ENCODE measurements around the gene CD300E. TPM values are rescaled to one million over a fixed set of nuclear protein-coding genes. Genes with fewer than 3 reads are reported as not detected.

The CD300E gene, protein sequence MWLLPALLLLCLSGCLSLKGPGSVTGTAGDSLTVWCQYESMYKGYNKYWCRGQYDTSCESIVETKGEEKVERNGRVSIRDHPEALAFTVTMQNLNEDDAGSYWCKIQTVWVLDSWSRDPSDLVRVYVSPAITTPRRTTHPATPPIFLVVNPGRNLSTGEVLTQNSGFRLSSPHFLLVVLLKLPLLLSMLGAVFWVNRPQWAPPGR
- total RNA-seq, result 0.38 TPM
- long read RNA-seq, partial matches to known transcripts, result 0 of 1 reads
- long read RNA-seq, other reads (novel, unspliced or antisense), result 1 of 1 reads

DNA sequence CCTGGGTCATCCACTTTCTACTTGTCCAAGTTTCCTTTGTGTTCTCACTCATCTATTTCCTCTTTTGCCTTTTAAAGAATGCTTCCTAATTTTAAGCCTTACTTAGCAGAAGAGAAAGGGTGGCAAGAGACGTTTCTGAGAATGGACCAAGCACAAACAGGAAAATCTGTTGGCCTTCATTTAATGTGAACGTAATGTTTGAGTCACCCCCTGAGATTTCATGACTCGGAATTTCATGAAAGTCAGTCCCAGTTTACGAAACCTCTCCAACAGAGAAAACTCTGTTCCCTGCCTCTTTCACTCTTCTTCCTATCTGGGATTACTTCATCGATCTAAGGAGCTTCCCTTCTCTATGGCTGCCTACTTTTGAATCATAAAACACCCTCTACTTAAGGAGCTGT, at the start of gene CD300E:
CD300E (minus strand) TSS at position 46 of the 401 bp plus-strand sequence. CDS start 117 bp downstream, outside the sequence.
- no peak for DNase-seq
- intact Hi-C loops (cut with DNase I), result no loop called here
- peak; percentile 54 for ATAC-seq (ENCODE audit: poor library complexity)

DNA sequence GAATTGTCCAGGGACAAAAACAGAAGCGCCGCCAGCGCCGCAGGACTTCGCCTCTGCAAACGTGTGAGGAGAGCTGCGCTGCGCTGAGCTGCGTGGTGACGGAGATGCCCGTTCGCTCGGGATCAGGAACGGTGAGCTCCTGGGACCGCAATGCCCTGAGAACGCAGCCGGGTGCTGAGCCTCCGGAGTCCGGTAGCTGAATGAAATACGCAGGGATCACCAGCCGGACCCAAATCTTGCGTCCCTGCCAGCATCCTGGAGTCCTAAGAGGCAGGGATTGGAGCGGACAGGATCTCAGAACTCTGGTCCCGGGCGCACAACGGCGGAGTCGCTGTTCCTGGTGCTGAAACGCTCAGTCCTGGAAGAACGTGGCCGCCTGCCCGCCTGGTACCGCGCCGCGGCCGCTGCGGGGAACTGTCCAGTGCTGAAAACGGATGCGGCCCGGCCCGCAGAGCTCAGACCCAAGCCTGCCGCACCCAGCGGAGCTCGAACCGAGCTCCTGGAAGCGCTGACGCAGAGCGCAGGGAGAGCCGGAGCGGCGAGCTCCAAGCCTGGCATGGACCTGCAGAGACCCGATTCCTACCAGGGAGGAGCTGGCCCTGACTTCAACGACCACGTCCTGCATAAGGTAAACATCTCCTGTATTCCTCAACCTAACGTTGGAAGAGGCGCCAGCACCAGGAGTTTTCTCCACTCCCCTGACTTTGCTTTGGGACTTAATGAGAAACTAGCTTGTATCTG, 47.7 kb upstream of the CD300E start:
- intact Hi-C loops (cut with DNase I), result no loop called here
- peak; percentile 88 for DNase-seq
- peak; percentile 96 for ATAC-seq (ENCODE audit: poor library complexity)

DNA sequence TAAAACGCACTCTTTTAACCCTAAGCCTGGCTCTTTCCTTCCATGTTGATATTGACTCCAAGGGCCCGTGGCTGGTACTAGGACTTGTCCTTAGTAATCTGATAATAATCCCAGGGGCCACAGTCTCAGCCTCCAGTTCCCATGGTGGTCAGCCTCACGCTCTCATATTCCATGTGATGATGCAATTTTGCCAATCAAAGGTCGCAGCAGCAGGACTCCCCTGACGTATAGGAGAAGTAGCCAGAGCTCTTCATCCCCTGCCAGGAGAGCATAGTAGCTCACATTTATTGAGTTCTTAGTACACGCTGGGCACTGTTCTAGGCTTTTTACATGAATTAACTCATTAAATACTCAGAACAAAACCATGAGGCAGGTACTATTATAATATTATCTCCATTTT, 46.8 kb upstream of the CD300E start:
- ATAC-seq (ENCODE audit: poor library complexity) (no peak), DNase-seq (no peak)
- intact Hi-C loops (cut with DNase I), result no loop called here

DNA sequence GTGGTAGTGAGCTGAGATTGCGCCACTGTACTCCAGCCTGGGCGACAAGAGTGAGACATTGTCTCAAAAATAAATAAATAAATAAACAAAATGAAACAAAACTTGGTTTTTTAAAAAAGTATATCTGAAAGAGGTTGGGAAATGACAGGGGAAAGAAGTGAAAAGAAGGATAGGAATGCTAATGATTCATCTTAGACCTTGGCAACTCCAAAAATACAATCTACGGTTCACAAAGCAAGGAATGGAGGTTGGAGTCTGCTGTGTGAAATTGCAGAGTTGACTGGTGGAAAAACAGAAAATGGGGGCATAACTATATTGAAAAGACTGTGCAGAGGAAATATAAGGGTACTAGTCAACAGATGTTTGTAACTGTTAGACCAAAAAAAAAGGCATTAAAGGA, 40.0 kb upstream of the CD300E start:
- ATAC-seq (ENCODE audit: poor library complexity) (no peak), DNase-seq (no peak)
- intact Hi-C loops (cut with DNase I), result no loop called here

DNA sequence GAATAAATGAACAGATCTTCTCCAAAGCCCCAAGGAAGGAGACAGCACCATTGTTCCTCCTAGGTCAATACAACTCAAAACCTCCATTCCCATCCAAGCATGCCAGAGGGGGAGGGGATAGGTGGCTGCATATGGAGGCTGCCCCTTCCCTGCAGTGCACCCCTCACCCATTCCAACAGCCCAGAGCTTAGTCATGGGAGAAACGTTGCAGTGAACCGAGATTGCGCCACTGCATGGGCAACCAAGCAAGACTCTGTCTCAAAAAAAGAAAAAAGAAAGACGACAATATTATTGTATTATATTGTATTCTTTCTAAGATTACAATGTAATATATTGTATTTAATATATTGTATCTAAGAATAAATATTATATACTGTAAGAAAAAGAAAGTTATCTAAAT, 36.4 kb upstream of the CD300E start:
- DNase-seq, result no peak
- ATAC-seq (ENCODE audit: poor library complexity), result no peak
- intact Hi-C loops (cut with DNase I), result loop anchor here (10.0 kb wide), 1 partner anchor 75 kb away; the partner anchor contains the start of gene RAB37

DNA sequence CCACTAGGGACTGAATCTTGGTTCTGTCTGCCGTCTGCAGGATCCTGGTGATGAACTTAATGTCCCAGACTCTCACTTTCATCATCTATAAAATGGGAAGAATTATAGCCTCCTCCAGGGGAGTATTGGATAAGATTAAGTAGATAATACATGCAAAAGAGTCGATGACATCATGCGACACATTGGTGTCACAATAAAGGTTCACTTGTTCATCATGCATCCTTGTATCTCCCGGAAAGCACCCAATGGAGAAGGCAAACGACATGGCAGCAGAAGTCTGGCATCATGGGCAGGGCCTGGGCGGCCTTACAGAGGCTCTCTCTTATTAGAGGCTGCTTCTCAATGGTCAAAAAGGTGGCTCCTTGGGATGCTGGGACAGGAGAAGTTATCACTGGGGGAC, 35.1 kb upstream of the CD300E start:
- no peak for DNase-seq
- ATAC-seq (ENCODE audit: poor library complexity), result no peak
- intact Hi-C loops (cut with DNase I), result loop anchor here (10.0 kb wide), 1 partner anchor 76 kb away; the partner anchor contains the start of gene RAB37

DNA sequence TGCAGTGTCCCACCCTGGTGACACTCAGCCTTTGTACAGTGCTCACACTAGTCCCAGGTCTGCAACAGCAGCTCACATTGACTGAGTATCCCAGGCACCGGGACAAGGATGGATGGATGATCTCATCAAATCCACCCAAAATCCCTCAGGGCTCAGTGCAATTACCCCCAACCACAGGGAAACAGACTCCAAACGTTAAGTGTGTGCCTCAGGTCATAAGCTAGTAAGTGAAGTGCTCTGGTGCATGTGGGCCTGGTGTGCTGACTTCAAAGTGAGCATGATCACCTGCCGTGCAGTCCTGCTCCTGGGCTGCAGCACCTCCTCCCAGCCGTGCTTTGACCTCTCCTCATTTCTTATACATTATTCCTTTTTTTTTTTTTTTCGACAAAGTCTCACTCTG, 31.2 kb upstream of the CD300E start:
- no peak for DNase-seq
- intact Hi-C loops (cut with DNase I), result loop anchor here (10.0 kb wide), 1 partner anchor 80 kb away; the partner anchor contains the start of gene RAB37
- no peak for ATAC-seq (ENCODE audit: poor library complexity)

DNA sequence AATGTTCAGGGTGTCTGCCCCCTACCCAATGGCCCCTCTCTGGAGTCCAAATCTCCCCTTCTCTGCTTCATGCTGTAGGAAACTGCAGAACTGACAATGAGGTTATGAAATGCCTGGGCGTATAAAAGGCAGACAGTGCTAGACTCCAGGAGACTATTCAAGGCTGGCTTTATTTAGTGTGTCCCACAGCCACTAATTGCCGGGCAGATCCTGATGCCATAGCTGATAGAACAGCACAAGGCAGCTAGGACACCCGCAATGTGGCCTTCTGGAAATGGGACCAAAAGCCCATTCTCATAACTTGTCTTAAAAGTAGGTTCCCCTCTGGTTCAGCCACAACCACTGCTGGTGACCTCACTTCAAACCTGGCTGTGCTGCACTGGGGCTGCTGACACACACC, 28.5 kb upstream of the CD300E start:
- intact Hi-C loops (cut with DNase I), result loop anchor here (10.0 kb wide), 1 partner anchor 83 kb away; the partner anchor contains the start of gene RAB37
- DNase-seq (no peak), ATAC-seq (ENCODE audit: poor library complexity) (no peak)

DNA sequence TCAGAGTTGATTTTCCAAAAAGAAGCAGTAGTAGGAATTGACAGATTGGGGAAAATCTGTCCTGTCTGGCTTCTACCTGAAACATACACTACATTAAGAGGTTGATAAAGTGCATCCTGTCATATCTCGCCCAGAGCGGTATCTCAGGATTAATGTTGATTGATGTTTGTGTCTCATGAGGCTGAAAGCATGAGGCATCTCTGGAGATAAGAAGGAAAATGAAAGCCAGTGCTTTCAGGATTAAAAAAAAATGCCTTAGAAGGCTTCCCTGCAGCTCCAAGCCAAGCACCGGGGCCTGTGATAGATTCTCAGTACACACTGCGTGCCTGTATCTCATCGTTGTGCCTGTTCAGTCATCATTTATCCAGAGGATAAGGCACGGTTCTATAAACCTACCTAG, 26.4 kb upstream of the CD300E start:
- no peak for DNase-seq
- no peak for ATAC-seq (ENCODE audit: poor library complexity)
- intact Hi-C loops (cut with DNase I), result loop anchor here (10.0 kb wide), 1 partner anchor 85 kb away; the partner anchor contains the start of gene RAB37

DNA sequence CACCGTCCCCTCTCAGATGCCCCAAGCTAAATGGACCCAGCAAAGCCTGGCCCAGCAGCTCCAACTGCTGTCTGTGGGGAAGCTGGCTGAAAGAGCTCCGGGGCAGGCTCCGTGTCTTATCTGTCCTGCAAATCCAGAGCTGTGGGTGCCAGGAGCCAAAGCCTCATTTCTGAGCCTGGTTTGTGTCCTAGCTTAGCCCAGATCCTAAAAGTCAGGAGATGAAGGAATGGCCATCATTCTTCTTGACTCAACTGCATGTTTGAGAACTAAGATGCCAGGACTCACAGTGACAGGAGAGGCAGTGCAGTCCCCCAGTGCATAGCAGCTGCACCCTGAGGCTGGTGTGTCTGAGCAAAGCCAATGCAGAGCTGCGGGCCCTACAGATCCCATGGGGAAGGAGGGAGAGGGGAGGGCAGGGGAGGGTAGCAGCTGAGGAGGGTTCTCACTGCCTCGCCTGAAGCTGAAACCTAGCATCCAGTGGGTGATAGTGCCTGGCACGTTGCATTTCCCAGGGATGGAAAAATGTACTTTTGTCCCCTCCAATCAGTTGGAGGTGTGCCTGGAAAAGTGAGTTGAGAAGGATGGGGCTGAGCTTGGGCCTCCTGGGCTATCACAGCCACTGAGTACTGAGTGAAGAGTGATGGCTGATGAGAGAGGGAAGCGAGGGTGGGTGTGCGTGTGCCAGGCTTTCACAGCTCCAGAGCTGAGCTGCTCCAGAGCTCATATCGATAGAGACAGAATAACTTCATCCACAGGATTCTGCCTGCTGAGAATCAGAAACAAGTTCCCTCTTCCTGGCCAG, 24.5 kb upstream of the CD300E start:
- intact Hi-C loops (cut with DNase I), result no loop called here
- no peak for DNase-seq
- ATAC-seq (ENCODE audit: poor library complexity), result peak; percentile 34

DNA sequence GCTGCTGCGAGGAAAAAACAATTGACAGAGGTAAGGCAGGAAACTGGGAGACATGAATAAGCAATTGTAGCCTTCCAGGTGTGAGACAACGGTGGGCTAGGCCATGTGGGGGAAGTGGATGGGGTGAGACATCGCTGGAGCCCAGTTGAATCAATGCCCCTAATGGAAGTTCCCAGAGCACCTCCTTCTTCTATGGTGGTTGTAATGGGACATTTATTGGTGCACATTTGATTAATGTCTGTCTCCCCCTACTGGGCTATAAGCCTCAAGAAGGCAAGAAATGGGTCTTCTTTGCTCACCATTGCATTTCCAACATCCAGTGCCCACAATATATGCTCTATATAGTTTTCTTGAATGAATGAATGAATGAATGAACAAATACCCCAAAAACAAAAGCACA, 22.7 kb upstream of the CD300E start:
- no peak for DNase-seq
- intact Hi-C loops (cut with DNase I), result no loop called here
- ATAC-seq (ENCODE audit: poor library complexity), result no peak

DNA sequence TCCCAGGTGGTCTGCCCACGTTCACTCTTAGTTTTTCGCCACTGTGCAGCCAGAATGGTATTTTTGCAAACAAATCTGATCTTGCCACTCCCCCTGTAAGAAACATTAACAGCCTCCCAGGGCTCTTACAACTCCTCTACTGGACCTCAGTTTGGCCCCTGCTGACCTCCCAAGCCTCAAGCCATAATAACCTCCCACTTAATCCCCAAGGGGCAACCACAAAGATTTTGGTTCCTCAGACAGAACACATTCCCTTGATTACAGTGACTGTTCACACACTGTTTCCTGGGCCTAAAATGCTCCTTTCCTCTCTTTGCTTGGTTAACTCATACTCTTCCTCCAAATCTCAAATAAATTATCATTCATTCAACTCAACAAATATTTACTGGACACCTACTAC, 21.5 kb upstream of the CD300E start:
- DNase-seq, result no peak
- intact Hi-C loops (cut with DNase I), result no loop called here
- ATAC-seq (ENCODE audit: poor library complexity), result no peak

DNA sequence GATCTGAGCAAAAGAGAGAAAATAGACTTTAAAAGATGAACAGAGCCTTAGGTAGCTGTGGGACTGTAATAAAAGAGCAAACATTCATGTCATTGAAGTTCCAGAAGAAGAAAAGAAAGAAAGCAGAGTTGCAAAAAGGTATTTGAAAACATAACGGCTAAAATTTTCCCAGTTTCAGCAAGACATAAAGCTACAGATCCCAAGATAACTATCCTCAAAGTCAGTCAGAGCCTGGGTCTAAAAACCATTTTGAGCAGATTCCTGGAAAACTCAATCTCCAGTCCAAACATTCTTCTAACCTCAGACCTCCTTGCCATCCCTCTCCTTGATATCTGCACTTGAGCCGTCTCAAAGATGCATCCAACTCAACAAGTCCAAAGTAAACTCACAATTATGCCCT, 20.9 kb upstream of the CD300E start:
- intact Hi-C loops (cut with DNase I), result no loop called here
- no peak for DNase-seq
- ATAC-seq (ENCODE audit: poor library complexity), result no peak

DNA sequence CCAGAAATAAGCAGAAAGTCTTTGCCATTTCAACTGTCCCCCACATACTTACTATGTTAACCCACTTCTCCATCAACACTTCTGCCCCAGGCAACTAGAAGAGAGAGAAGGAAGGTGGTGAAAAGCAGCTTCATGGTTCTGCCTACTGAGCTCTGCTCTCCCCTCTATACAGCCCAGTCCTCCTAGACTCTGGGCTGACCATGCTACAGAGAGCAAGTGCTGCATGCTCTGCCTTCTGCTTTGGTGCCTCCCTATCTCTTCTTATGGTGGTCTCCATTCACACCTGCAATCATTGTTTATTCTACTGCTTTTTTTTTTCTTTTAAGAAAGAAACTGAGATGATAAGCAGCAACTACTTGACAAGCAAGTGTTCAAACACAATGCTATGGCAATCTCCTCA, 20.3 kb upstream of the CD300E start:
- DNase-seq, result no peak
- intact Hi-C loops (cut with DNase I), result no loop called here
- no peak for ATAC-seq (ENCODE audit: poor library complexity)

DNA sequence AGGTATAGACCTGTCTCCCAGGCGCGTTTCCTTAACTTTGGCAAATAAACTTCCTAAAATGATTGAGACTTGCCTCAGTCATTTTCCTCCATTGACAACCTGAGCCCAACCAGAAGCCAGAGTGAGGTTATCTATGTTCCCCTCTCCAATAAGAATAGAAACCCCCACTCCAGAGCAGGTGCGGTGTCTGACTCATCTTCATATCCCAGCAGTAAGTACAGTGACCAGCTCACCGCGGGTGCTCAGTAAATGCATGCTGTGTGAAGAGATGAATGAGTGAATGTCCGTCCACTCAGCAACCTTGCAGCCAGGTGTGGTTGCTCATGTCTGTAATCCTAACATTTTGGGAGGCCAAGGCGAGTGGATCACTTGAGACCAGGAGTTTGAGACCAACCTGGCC, 19.5 kb upstream of the CD300E start:
- DNase-seq, result no peak
- intact Hi-C loops (cut with DNase I), result no loop called here
- no peak for ATAC-seq (ENCODE audit: poor library complexity)

DNA sequence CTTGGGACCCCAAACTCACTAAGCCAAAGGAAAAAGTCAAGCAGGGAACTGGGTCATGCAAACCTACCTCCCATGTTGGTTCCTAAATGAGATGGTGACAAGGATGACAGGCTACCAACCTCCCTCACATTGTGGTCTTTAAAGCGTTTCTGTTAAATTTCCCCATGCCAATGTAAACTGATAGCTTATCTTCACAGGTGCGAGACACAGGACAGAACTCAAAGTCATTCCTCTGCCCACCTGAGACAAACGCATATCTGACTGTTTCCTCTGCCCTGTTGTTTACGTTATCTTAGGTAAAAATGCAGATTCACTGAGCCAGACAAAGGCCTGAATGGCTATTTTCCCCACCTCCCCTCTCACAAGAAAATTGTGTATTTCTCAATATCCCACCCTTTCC, 19.0 kb upstream of the CD300E start:
- intact Hi-C loops (cut with DNase I), result no loop called here
- DNase-seq, result no peak
- no peak for ATAC-seq (ENCODE audit: poor library complexity)

DNA sequence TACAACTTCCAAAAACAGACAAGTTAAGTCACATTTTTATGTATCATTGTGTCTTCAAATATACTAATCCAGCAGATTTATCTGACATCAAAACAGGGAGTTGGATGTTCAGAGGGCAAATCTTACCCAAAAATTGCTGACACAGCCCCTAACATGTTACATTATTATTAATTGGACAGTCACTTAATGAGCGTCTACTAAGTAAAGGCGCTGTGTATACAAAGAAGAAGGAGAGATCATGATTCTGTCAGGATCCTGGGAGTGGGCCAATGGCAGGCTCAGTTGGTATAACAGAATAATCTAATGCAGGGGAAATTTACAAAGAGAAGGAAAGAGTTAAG, 18.4 kb upstream of the CD300E start:
- intact Hi-C loops (cut with DNase I), result no loop called here
- no peak for DNase-seq
- no peak for ATAC-seq (ENCODE audit: poor library complexity)

DNA sequence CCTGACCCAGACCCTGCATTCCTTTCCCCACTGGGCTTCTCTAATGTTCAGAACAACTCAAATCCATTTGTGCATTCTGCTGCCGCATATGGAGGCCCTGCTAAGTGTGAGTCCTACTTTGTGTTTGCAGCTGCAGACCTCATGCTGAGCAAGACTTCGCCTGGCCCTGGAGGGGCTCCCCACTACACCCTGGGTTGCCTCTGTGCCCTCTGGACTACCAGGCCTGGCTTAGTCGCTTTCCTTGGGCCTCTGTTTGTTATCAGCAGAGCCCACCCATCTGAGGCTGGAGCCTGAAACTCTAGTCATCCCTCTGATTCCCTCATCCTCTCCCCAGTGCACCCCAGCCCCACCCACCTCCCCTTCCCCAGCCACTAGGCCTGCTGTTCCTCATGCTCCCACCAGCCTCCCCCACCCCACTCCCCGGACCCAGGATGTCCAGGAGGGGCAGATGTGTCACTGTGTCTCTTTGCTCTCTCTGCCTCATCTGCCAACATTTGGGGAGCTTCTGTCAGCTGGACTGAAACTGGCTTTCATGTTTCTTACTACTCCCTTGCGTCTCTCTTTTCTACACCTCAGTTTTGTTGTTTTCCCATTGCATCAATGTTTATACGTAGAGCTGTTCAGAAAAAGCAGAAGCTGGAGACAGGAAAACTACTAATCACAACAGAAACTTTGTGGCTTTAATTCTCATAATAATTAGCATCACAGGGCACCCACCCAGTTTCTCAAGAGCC, 17.9 kb upstream of the CD300E start:
- intact Hi-C loops (cut with DNase I), result no loop called here
- ATAC-seq (ENCODE audit: poor library complexity) (no peak), DNase-seq (no peak)

DNA sequence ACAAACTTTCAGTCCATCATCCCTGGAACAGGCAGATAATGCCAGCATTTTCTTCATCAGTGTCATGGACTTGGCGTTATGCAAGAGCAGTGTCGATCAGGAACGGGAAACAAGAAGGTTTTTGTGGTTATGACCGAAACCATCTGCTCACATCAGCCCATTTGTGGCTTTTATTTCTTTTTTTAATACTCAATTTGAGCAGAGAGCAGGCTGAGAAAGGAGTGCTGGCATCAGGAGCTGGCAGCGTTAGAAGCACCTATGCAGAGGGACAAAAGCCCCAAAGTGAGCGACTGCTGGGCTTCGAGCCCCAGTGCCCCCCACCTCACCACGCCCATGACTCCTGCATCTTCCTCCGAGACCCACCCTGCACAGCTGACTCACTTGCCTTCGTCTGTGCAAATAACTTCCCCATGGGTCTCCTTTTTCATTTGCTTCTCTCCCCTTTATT, 16.2 kb upstream of the CD300E start:
- ATAC-seq (ENCODE audit: poor library complexity) (peak; percentile 46), DNase-seq (no peak)
- intact Hi-C loops (cut with DNase I), result no loop called here

Data from Right ventricle myocardium superior (tissue), 1 donor.